ENCODE data around the gene RPS15. TPM values are rescaled to one million over a fixed set of nuclear protein-coding genes. Genes with fewer than 3 reads are reported as not detected.

RPS15 gene
- total RNA-seq, 2 donors from 2014 or later: 1,055 to 1,445 TPM

DNA sequence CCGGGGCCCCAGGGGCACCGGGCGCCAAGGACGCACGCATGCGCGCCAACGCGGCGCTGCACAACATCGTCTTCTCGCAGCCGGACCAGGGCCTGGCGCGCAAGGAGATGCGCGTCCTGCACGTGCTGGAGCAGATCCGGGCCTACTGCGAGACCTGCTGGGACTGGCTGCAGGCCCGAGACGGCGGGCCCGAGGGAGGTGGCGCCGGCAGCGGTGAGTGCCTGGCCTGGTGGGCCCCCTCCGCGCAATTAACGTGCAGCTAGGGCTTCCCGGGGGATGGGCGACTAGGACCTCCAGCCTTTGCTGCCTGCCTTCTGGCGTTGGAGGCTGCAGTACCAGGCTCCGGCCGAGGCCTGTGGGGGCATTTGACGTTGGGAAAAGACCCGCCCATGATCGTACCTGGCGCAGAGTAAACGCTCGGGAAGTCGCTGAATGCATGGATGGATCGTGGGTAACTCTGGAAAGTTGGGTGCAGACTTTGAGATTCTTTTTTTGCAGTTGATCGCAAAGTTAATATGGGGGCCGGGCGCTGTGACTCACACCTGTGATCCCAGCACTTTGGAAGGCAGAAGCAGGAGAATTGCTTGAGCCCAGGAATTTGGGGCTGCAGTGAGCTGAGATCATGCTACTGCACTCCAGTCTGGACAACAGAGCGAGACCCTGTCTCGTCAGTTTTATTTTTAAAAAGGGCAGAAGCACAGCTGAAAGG, 19.0 kb downstream of the RPS15 start:
- H3K9me3 ChIP-seq: no peaks in the 10 kb centered on the region
- DNase-seq: no peak
- H3K4me3 ChIP-seq: no peak overlapping the region
- no peak overlapping the region for H3K9ac ChIP-seq (ENCODE audit: low read depth in 2 of 2, low read length in 2 of 2)
- H3K27me3 ChIP-seq: peaks cover 53% of the 10 kb centered on the region
- H3K36me3 ChIP-seq: no peaks in the 10 kb centered on the region
- H3K4me1 ChIP-seq: peaks cover 3% of the 10 kb centered on the region
- intact Hi-C loops (cut with DNase I): no loop called here
- TF ChIP-seq, protein P1, sequence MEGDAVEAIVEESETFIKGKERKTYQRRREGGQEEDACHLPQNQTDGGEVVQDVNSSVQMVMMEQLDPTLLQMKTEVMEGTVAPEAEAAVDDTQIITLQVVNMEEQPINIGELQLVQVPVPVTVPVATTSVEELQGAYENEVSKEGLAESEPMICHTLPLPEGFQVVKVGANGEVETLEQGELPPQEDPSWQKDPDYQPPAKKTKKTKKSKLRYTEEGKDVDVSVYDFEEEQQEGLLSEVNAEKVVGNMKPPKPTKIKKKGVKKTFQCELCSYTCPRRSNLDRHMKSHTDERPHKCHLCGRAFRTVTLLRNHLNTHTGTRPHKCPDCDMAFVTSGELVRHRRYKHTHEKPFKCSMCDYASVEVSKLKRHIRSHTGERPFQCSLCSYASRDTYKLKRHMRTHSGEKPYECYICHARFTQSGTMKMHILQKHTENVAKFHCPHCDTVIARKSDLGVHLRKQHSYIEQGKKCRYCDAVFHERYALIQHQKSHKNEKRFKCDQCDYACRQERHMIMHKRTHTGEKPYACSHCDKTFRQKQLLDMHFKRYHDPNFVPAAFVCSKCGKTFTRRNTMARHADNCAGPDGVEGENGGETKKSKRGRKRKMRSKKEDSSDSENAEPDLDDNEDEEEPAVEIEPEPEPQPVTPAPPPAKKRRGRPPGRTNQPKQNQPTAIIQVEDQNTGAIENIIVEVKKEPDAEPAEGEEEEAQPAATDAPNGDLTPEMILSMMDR (IDR thresholded peaks at IDR 0.05): no peak
- H3K27ac ChIP-seq: no peak overlapping the region

DNA sequence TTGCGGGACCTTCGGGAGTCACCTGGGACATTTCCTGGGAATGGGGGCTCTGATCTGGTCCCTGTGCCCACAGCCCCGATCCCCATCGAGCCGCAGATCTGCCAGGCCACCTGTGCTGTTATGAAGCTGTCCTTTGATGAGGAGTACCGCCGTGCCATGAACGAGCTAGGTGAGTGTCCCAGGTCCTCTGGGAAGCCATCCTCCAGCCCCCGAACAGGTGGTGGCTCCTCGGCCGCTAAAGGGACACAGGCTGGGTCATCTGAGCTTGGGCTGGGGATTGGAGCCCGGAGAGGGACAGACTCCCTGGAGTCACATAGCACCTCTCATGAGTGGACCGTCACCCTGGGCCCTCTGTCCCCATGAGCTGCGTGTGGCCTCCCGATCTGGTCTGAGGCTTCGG, 19.7 kb downstream of the RPS15 start:
- no peaks in the 10 kb centered on the region for H3K9me3 ChIP-seq
- DNase-seq: no peak

DNA sequence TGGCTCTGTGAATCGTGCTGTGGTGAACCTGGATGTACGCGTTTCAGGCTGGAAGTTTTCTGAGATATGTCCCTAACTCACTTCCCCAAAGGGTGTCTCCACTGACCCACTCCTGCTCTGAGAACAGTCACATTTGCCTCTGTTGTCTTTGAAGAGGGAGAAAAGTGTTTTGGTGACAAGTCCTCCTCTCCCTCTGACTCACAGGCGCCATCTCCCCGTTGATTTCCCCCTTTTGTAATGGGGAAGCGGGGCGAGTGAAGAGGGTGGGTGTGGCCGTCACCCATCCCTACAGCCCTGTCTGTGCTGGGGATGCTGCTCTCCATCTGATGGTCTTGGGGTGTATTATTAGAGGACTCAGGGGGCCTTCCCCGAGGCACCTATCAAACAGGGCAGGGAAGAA, 21.3 kb downstream of the RPS15 start:
- H3K4me1 ChIP-seq: peaks cover 3% of the 10 kb centered on the region
- TF ChIP-seq, protein P1 (IDR thresholded peaks at IDR 0.05): no peak
- H3K9ac ChIP-seq (ENCODE audit: low read depth in 2 of 2, low read length in 2 of 2): no peak overlapping the region
- no peak for DNase-seq
- peaks cover 30% of the 10 kb centered on the region for H3K27me3 ChIP-seq
- H3K36me3 ChIP-seq: no peaks in the 10 kb centered on the region
- intact Hi-C loops (cut with DNase I): no loop called here
- no peak overlapping the region for H3K27ac ChIP-seq
- no peak overlapping the region for H3K4me3 ChIP-seq
- no peaks in the 10 kb centered on the region for H3K9me3 ChIP-seq

More for the DNA sequence above, 19.7 kb downstream of the RPS15 start:
- Histone ChIP-seq H3K27me3 (peaks cover 46% of the 10 kb centered on the region), H3K36me3 (no peaks in the 10 kb centered on the region), H3K27ac (no peak overlapping the region), H3K4me1 (peaks cover 3% of the 10 kb centered on the region), H3K4me3 (no peak overlapping the region), H3K9ac (ENCODE audit: low read depth in 2 of 2, low read length in 2 of 2) (no peak overlapping the region)
- TF ChIP-seq, protein P1 (IDR thresholded peaks at IDR 0.05): no peak
- intact Hi-C loops (cut with DNase I): no loop called here

DNA sequence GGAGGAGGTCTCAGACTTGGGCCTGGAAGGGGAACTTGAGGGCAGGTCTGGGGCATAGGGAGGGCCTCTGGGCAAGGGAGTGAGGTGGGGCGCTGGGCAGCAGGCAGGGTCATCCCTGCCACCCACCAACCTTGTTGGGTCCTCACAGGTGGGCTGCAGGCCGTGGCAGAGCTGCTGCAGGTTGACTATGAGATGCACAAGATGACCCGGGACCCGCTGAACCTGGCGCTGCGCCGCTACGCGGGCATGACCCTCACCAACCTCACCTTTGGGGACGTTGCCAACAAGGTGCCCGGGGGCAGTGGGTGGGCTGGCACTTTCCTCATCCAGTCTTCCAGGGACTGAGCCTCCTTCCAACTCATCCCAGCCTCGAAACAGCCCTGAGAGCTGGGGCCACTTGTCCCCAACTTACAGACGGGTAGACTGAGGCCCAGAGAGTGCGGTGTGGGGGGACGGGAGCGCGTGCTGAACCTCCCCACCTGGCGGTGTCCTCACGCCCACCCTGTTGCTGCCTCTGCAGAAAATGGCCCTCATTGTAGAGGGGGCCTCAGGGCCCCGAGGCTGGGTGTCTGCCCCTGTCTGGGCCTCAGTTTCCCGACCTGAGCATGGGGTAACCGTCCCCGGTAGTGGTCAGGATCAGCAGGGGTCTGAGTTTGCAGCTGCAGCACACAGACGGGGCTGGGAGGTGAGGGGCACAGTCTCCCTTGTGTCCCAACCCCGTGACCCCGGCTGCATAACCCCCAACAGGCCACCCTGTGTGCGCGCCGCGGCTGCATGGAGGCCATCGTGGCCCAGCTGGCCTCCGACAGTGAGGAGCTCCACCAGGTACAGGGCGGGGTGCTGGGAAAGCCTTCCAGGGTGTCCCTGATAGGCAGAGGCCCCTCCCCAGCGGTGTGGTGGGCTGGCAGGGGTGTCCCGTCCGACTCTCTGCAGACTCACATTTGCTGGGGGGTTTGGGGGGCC, 22.1 kb downstream of the RPS15 start:
- TF ChIP-seq, protein P1 (IDR thresholded peaks at IDR 0.05): no peak
- Histone ChIP-seq H3K27ac (no peak overlapping the region), H3K9me3 (no peaks in the 10 kb centered on the region), H3K4me3 (no peak overlapping the region), H3K9ac (ENCODE audit: low read depth in 2 of 2, low read length in 2 of 2) (no peak overlapping the region), H3K27me3 (peaks cover 29% of the 10 kb centered on the region), H3K4me1 (no peaks in the 10 kb centered on the region), H3K36me3 (no peaks in the 10 kb centered on the region)
- no peak for DNase-seq
- intact Hi-C loops (cut with DNase I): no loop called here

DNA sequence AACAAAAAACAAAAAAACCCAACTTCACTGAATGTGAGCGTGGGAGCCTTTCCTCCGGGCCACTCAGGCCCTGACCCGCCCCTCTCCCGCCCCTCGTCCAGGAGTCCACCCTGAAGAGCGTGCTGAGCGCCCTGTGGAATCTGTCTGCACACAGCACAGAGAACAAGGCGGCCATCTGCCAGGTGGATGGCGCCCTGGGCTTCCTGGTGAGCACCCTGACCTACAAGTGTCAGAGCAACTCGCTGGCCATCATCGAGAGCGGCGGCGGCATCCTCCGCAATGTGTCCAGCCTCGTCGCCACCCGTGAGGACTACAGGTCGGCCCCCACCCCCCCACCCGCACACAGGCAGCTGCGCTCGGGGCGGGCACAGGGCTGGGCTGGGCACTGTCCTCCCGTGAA, 23.7 kb downstream of the RPS15 start:
- no peaks in the 10 kb centered on the region for H3K9me3 ChIP-seq
- H3K9ac ChIP-seq (ENCODE audit: low read depth in 2 of 2, low read length in 2 of 2): no peak overlapping the region
- H3K27ac ChIP-seq: no peak overlapping the region
- intact Hi-C loops (cut with DNase I): no loop called here
- H3K4me1 ChIP-seq: peaks cover 9% of the 10 kb centered on the region
- TF ChIP-seq, protein P1 (IDR thresholded peaks at IDR 0.05): no peak
- H3K27me3 ChIP-seq: peaks cover 32% of the 10 kb centered on the region
- no peaks in the 10 kb centered on the region for H3K36me3 ChIP-seq
- DNase-seq: no peak
- H3K4me3 ChIP-seq: no peak overlapping the region
